ENCODE data around the gene ERI3. TPM values are rescaled to one million over a fixed set of nuclear protein-coding genes. Genes with fewer than 3 reads are reported as not detected.
A peak's percentile ranks its signal among the peaks of the same experiment; 100 is the strongest.

ERI3 gene
- total RNA-seq, 3 donors from 2014 or later, result 35.6 to 42.1 (median 36.4) TPM

DNA sequence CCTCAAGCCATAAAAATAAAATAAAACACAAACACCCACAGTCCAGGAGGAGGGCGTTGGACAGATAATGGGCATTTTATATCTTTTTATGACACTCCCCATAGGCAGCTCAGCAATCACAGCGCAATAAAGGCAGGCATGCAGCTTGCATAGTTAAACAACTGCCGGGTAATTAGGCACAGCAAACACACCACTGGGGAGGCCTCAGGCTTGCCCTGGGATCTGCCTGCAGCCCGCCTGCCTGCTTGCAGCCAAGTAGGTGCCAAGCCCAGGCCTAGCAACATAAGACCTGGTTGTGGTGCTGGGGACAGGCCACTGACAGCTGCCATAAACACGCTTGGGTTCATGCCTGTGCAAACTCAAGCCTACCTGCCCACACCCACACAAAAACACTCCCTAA is 87.6 kb downstream of the ERI3 start:
- intact Hi-C loops (cut with DNase I, micrococcal nuclease), result no loop called here
- DNase-seq (peak; percentile 90 to 94 (median 91)), ATAC-seq (peak; percentile 83)
- TF ChIP-seq, protein P1, sequence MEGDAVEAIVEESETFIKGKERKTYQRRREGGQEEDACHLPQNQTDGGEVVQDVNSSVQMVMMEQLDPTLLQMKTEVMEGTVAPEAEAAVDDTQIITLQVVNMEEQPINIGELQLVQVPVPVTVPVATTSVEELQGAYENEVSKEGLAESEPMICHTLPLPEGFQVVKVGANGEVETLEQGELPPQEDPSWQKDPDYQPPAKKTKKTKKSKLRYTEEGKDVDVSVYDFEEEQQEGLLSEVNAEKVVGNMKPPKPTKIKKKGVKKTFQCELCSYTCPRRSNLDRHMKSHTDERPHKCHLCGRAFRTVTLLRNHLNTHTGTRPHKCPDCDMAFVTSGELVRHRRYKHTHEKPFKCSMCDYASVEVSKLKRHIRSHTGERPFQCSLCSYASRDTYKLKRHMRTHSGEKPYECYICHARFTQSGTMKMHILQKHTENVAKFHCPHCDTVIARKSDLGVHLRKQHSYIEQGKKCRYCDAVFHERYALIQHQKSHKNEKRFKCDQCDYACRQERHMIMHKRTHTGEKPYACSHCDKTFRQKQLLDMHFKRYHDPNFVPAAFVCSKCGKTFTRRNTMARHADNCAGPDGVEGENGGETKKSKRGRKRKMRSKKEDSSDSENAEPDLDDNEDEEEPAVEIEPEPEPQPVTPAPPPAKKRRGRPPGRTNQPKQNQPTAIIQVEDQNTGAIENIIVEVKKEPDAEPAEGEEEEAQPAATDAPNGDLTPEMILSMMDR (IDR thresholded peaks at IDR 0.05), result no peak
- H3K9me3 ChIP-seq, result no peaks in the 10 kb centered on the region
- no peak overlapping the region for H3K4me3 ChIP-seq
- no peaks in the 10 kb centered on the region for H3K36me3 ChIP-seq (ENCODE audit: low read depth)
- H3K4me1 ChIP-seq (ENCODE audit: low read depth), result peaks cover 73% of the 10 kb centered on the region

DNA sequence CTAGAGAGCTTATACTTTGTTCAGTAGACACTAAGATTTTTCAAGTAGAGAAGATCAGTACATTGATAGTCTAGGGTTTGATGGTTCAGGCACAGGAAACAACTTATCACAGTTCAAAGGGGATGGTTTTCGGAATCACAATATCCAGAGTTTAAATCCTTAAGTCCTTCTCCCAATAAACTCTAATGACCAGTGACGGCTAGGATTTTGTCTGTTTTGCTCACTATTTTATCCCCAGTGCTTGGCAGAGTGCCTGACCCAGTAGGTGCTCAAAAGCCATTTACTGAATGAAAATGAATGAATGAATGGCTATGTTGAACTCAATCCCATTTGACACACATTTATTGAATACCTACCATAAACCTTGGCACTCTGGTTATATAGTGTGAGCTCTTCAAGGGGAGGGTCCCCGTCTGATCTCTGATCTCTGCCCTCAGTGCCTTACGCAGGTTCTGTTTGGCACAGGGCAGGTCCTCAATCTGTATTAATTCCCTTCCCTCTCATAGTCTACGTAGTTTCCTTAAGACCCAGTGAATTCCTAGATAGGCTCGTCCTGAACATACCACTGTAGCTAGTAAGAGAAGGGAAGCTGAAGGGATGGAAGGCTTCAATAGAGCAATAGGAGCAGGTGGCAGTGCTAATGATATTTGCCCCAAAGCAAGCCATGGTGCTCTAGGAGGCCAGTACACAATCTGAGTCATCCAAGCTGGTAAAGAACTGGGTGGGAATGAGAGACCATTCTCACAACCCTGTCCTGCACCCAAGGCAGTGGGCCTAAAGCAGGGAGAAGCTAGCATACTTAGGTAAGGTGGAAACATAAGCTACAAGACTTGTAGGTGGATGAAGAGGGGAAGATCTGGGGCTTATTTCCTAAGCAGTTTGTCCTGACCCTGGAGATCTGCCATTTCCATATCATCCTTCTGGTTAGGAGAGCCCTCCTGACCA is 88.4 kb downstream of the ERI3 start:
- Histone ChIP-seq H3K9me3 (no peaks in the 10 kb centered on the region), H3K4me3 (no peak overlapping the region), H3K4me1 (ENCODE audit: low read depth) (peaks cover 81% of the 10 kb centered on the region), H3K36me3 (ENCODE audit: low read depth) (no peaks in the 10 kb centered on the region)
- TF ChIP-seq, protein P1 (IDR thresholded peaks at IDR 0.05), result no peak
- intact Hi-C loops (cut with DNase I, micrococcal nuclease), result no loop called here
- DNase-seq, result peak in 1 of 3 donors; percentile 70
- ATAC-seq, result peak; percentile 33

DNA sequence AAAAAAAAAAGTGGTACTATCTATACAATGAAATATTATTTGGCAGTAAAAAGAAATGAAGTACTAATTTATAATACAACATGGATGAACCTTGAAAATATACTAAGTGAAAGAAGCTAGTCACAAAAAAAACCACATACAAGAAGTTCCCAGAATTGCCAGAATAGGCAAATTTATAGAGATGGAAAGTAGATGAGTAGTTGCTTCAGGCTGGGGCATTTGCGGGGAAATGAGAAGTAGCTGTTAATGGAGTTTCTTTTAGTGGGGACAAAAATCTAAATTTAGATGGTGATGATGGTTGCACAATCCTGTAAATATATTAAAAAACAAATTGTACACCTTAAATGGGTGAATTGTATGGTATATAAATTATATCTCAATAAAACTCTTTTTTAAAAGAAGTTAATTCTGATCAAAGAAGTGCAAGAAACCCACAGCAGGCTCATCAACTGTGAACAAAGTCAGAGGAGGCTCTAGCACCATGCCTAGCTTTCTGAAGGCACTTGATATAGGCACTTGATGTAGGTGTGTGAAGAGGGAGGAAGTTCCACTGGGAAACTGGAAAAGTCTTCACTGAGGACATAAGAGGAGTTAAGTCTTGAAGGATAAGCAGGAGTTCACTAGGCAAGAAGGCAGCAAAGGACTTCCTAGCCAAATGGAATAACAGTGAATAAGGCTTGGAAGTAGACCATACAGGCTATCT is 89.2 kb downstream of the ERI3 start:
- ATAC-seq (no peak), DNase-seq (no peak)
- TF ChIP-seq, protein P1 (IDR thresholded peaks at IDR 0.05), result no peak
- intact Hi-C loops (cut with DNase I, micrococcal nuclease), result no loop called here
- Histone ChIP-seq H3K36me3 (ENCODE audit: low read depth) (no peaks in the 10 kb centered on the region), H3K9me3 (no peaks in the 10 kb centered on the region), H3K4me1 (ENCODE audit: low read depth) (peaks cover 77% of the 10 kb centered on the region), H3K4me3 (no peak overlapping the region)

DNA sequence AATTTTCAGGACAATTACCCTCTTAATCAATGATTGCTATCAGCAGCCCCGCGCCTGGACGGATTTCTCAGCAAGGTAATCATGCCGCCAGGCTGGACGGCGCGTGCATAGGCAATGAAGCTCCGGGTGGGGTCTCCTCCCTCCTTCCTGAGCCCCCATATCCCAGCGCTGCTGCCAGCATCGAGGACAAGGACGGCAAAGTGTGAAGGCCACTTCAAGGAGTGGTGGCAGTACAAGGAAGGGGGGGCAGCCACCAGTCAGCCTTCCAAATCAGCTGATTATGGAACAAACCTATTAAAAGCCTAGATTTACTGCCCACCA is 90.6 kb downstream of the ERI3 start:
- TF ChIP-seq, protein P1 (IDR thresholded peaks at IDR 0.05), result no peak
- H3K4me3 ChIP-seq, result no peak overlapping the region
- no peaks in the 10 kb centered on the region for H3K36me3 ChIP-seq (ENCODE audit: low read depth)
- no peaks in the 10 kb centered on the region for H3K9me3 ChIP-seq
- DNase-seq (no peak), ATAC-seq (no peak)
- H3K4me1 ChIP-seq (ENCODE audit: low read depth), result peaks cover 75% of the 10 kb centered on the region
- intact Hi-C loops (cut with DNase I, micrococcal nuclease), result no loop called here

DNA sequence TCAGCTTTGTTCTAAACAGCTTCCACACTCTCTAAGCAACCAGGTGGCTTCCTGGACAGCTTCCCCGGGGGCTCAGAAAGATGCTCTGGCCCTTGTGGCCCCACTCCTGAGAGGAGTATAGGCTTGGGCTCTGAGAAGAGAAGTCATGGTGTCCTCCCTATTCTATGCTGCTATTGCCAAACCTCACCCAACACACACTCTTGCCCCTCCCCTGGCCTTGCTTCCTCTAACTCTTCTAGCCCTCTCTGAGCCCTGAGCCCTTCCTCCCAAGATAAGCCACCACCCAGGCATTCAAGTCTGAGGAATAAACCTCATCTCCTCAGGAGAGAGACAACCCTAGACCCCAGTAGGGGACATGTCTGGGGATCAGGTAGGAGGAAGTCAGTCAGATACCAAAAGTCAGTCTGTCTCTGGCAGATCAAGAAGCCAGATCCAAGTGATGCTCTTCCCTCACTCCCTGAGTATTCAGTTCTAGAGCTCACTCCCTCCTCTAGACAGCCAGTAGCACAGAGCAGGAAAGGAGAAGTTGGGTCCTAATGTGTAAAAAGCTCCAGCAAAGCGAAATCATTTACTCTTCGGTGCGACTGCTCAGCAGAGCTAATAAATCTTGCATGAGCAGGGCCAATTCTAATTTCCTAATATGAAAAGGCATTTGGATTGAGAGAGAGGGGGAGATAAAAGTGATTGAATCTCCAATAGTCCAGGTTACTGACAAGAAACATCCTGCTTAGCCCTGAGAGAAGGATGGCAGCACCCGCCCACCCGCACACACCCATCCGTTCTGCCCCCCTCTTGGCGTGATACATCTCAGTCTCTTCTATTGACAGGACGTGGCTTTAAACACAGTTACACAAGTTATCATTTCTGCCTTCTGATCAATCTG is 91.2 kb downstream of the ERI3 start:
- ATAC-seq (no peak), DNase-seq (no peak)
- Histone ChIP-seq H3K36me3 (ENCODE audit: low read depth) (no peaks in the 10 kb centered on the region), H3K4me1 (ENCODE audit: low read depth) (peaks cover 70% of the 10 kb centered on the region), H3K4me3 (no peak overlapping the region), H3K9me3 (no peaks in the 10 kb centered on the region)
- TF ChIP-seq, protein P1 (IDR thresholded peaks at IDR 0.05), result no peak
- intact Hi-C loops (cut with DNase I, micrococcal nuclease), result no loop called here

Data from mucosa of descending colon (tissue), 3 donors.